H9 (cell line): ENCODE data around the gene TMEM61. TPM values are rescaled to one million over a fixed set of nuclear protein-coding genes. Genes with fewer than 3 reads are reported as not detected.

ENCODE experiments used
- DNase-seq: peaks from one replicate; pipeline ENCODE4 v3.0.0-alpha.2; 2017
- H2AFZ ChIP-seq: one replicate; pipeline ENCODE4 v1.6.1; 2013; ENCODE audit warnings: mild to moderate bottlenecking, low read length, control low read depth, moderate library complexity
- H2AK5ac ChIP-seq: 2 replicates; pipeline ENCODE4 v1.6.1; 2013; ENCODE audit warnings: low read length, control low read depth, mixed read lengths; ENCODE audit not compliant: insufficient read length
- H2BK120ac ChIP-seq: one replicate; pipeline ENCODE4 v1.6.1; 2013; ENCODE audit warnings: low read depth, mild to moderate bottlenecking, low read length, control low read depth, inconsistent platforms; ENCODE audit not compliant: poor library complexity, severe bottlenecking
- H2BK12ac ChIP-seq: 2 replicates; pipeline ENCODE4 v1.6.1; 2013; ENCODE audit warnings: low read length, control low read depth, mixed read lengths, low read depth; ENCODE audit not compliant: insufficient read length
- H2BK15ac ChIP-seq: 2 replicates; pipeline ENCODE4 v1.6.1; 2013; ENCODE audit warnings: low read depth, low read length, control low read depth
- H2BK20ac ChIP-seq: one replicate; pipeline ENCODE4 v1.6.1; 2013; ENCODE audit warnings: low read depth, mild to moderate bottlenecking, low read length, control low read depth, inconsistent platforms; ENCODE audit not compliant: poor library complexity, severe bottlenecking
- H2BK5ac ChIP-seq: 2 replicates; pipeline ENCODE4 v1.6.1; 2013; ENCODE audit warnings: low read length, control low read depth, mixed read lengths; ENCODE audit not compliant: insufficient read length
- H3K14ac ChIP-seq: 2 replicates; pipeline ENCODE4 v1.6.1; 2013; ENCODE audit warnings: low read length, control low read depth; ENCODE audit not compliant: insufficient read depth
- H3K18ac ChIP-seq: 2 replicates; pipeline ENCODE4 v1.6.1; 2013; ENCODE audit warnings: low read depth, mild to moderate bottlenecking, mixed read lengths, low read length, control low read depth; ENCODE audit not compliant: insufficient read length
- H3K23ac ChIP-seq: 2 replicates; pipeline ENCODE4 v1.6.1; 2013; ENCODE audit warnings: low read length, control low read depth, mixed read lengths, low read depth; ENCODE audit not compliant: insufficient read length
- H3K23me2 ChIP-seq: 2 replicates; pipeline ENCODE4 v1.6.1; 2013; ENCODE audit warnings: low read depth, mild to moderate bottlenecking, mixed read lengths, low read length, control low read depth; ENCODE audit not compliant: insufficient read length, poor library complexity, severe bottlenecking
- H3K27ac ChIP-seq: 2 replicates; pipeline ENCODE4 v1.5.1; 2013; ENCODE audit warnings: low read length, control low read depth, mixed read lengths, low read depth; ENCODE audit not compliant: insufficient read length
- H3K27me3 ChIP-seq: 2 replicates; pipeline ENCODE4 v1.6.1; 2013; ENCODE audit warnings: low read length, control low read depth, inconsistent platforms; ENCODE audit not compliant: insufficient read depth
- H3K4ac ChIP-seq: 2 replicates; pipeline ENCODE4 v1.6.1; 2013; ENCODE audit warnings: low read depth, mild to moderate bottlenecking, control low read depth, inconsistent platforms, low read length, moderate library complexity
- H3K4me1 ChIP-seq: 2 replicates; pipeline ENCODE4 v1.6.1; 2013; ENCODE audit warnings: low read length, control low read depth, inconsistent platforms; ENCODE audit not compliant: insufficient read depth
- H3K4me2 ChIP-seq: 2 replicates; pipeline ENCODE4 v1.6.1; 2013; ENCODE audit warnings: low read length, control low read depth, mixed read lengths; ENCODE audit not compliant: insufficient read length, insufficient read depth
- H3K56ac ChIP-seq: 2 replicates; pipeline ENCODE4 v1.6.1; 2013; ENCODE audit warnings: low read depth, mild to moderate bottlenecking, mixed read lengths, low read length, control low read depth; ENCODE audit not compliant: insufficient read length
- H3K79me1 ChIP-seq: 2 replicates; pipeline ENCODE4 v1.6.1; 2013; ENCODE audit warnings: low read depth, mild to moderate bottlenecking, moderate library complexity, low read length, control low read depth, inconsistent platforms; ENCODE audit not compliant: insufficient read depth, poor library complexity, severe bottlenecking
- H3K79me2 ChIP-seq: 2 replicates; pipeline ENCODE4 v1.6.1; 2013; ENCODE audit warnings: low read length, control low read depth, inconsistent platforms; ENCODE audit not compliant: insufficient read depth
- H3K9ac ChIP-seq: 2 replicates; pipeline ENCODE4 v1.6.1; 2013; ENCODE audit warnings: low read length, control low read depth, mixed read lengths; ENCODE audit not compliant: insufficient read length; ENCODE audit errors: extremely low read depth
- H3K9me3 ChIP-seq: one replicate; pipeline ENCODE4 v1.6.1; 2013; ENCODE audit warnings: low read depth, low read length, inconsistent platforms; ENCODE audit not compliant: control insufficient read depth
- H3T11ph ChIP-seq: one replicate; pipeline ENCODE4 v1.6.1; 2013; ENCODE audit warnings: mild to moderate bottlenecking, low read length, control low read depth, inconsistent platforms
- H4K20me1 ChIP-seq: one replicate; pipeline ENCODE4 v1.6.1; 2013; ENCODE audit not compliant: control insufficient read depth, insufficient read length, insufficient read depth
- H4K5ac ChIP-seq: 2 replicates; pipeline ENCODE4 v1.6.1; 2013; ENCODE audit warnings: low read depth, mild to moderate bottlenecking, mixed read lengths, low read length, control low read depth; ENCODE audit not compliant: insufficient read length
- H4K8ac ChIP-seq: replicated peaks from 2 replicates; pipeline ENCODE4 v1.6.1; 2013; ENCODE audit warnings: low read length, control low read depth, mixed read lengths, low read depth; ENCODE audit not compliant: insufficient read length
- H4K91ac ChIP-seq: 2 replicates; pipeline ENCODE4 v1.6.1; 2013; ENCODE audit warnings: low read depth, mild to moderate bottlenecking, moderate library complexity, mixed read lengths, low read length, control low read depth; ENCODE audit not compliant: insufficient read length
- H3K27ac Mint-ChIP-seq, 3 experiments: 2 replicates in 2 of 3; 3 replicates in 1 of 3; pipeline ENCODE4 v1.8.0; 2020 to 2021; ENCODE audit warnings: mixed read lengths in 3 of 3, mild to moderate bottlenecking in 1 of 3, moderate library complexity in 1 of 3
- H3K27me3 Mint-ChIP-seq: 2 replicates; pipeline ENCODE4 v1.8.0; 2021; ENCODE audit warnings: low read depth, mild to moderate bottlenecking, moderate library complexity, mixed read lengths
- H3K36me3 Mint-ChIP-seq, 3 experiments: 2 replicates in 2 of 3; 3 replicates in 1 of 3; pipeline ENCODE4 v1.8.0; 2020 to 2021; ENCODE audit warnings: low read depth in 3 of 3, mixed read lengths in 3 of 3; ENCODE audit not compliant: insufficient read depth in 1 of 3
- H3K4me1 Mint-ChIP-seq, 2 experiments: 2 replicates each; pipeline ENCODE4 v1.8.0; 2020; ENCODE audit warnings: mixed read lengths in 2 of 2
- H3K4me3 Mint-ChIP-seq, 2 experiments: 2 replicates in 1 of 2; 3 replicates in 1 of 2; pipeline ENCODE4 v1.8.0; 2020 to 2021; ENCODE audit warnings: mild to moderate bottlenecking in 2 of 2, mixed read lengths in 2 of 2, moderate library complexity in 1 of 2
- H3K9me3 Mint-ChIP-seq, 2 experiments: 2 replicates in 1 of 2; 3 replicates in 1 of 2; pipeline ENCODE4 v1.8.0; 2020; ENCODE audit warnings: mild to moderate bottlenecking in 2 of 2, mixed read lengths in 2 of 2, moderate library complexity in 1 of 2
- WGBS: extraction: QIAGEN DNeasy Blood & Tissue Kit; methylation state at CpG from one replicate; pipeline ENCODE4 v1.1.7; 2013; ENCODE audit warnings: missing lambda C conversion rate, low lambda C conversion rate, mixed read lengths; ENCODE audit not compliant: insufficient read length; ENCODE audit errors: extremely low coverage; 5-methylcytosine and 5-hydroxymethylcytosine counted together
- total RNA-seq: library from RNA; stranded (reverse); gene quantifications from 2 replicates; pipeline ENCODE4 v1.2.1, GENCODE V29; 2021
- TF ChIP-seq, protein P1 (sequence below): fragments of 200-600 bp; sonication (generic); conservative IDR thresholded peaks from 3 replicates; pipeline ENCODE4 v1.8.0; 2021; ENCODE audit warnings: antibody characterized with exemption, mild to moderate bottlenecking

The TMEM61 gene
- total RNA-seq, 1 experiment from 2014 or later: 0.61 TPM

GRCh38 chr1:54987427-54987826, 7.0 kb downstream of the TMEM61 start:
- peaks cover 6% of the 10 kb centered on the region; the same call in 1 of the 2 replicates for H3K4me1 ChIP-seq
- H3K4me2 ChIP-seq: no peak overlapping the region
- H2BK20ac ChIP-seq: no peak overlapping the region
- H3K4ac ChIP-seq: no peak overlapping the region
- no peak overlapping the region for H3T11ph ChIP-seq
- H3K36me3 Mint-ChIP-seq: no peaks in the 10 kb centered on the region
- H3K27me3 Mint-ChIP-seq: peaks cover under 1% of the 10 kb centered on the region
- H4K5ac ChIP-seq: no peak overlapping the region
- no peak overlapping the region for H3K23ac ChIP-seq
- H3K14ac ChIP-seq: no peak overlapping the region
- H3K9me3 Mint-ChIP-seq: no peaks in the 10 kb centered on the region
- H3K27me3 ChIP-seq: no peaks in the 10 kb centered on the region
- no peak overlapping the region for H3K27ac ChIP-seq
- no peak overlapping the region for H3K18ac ChIP-seq
- H3K27ac Mint-ChIP-seq: peak overlapping the region in 1 of 3 experiments; percentile 67; a peak in 1 of 7 replicates
- H2BK12ac ChIP-seq: no peak overlapping the region
- no peak overlapping the region for H2AFZ ChIP-seq
- H3K4me1 Mint-ChIP-seq: peaks cover 19 to 22% of the 10 kb centered on the region in 2 experiments
- H3K56ac ChIP-seq: no peak overlapping the region
- no peak overlapping the region for H4K8ac ChIP-seq
- no peaks in the 10 kb centered on the region for H3K23me2 ChIP-seq
- no peak overlapping the region for H2BK15ac ChIP-seq
- no peak overlapping the region for H3K9ac ChIP-seq
- no peaks in the 10 kb centered on the region for H3K9me3 ChIP-seq
- no peak overlapping the region for H4K91ac ChIP-seq
- no peak overlapping the region for H2BK120ac ChIP-seq
- no peak for DNase-seq
- WGBS: no CpG with 5 or more reads among the region's 2 CpGs
- no peaks in the 10 kb centered on the region for H3K79me1 ChIP-seq
- H3K79me2 ChIP-seq: no peaks in the 10 kb centered on the region
- H4K20me1 ChIP-seq: no peaks in the 10 kb centered on the region
- no peak overlapping the region for H3K4me3 Mint-ChIP-seq
- H2BK5ac ChIP-seq: no peak overlapping the region
- TF ChIP-seq, protein P1, sequence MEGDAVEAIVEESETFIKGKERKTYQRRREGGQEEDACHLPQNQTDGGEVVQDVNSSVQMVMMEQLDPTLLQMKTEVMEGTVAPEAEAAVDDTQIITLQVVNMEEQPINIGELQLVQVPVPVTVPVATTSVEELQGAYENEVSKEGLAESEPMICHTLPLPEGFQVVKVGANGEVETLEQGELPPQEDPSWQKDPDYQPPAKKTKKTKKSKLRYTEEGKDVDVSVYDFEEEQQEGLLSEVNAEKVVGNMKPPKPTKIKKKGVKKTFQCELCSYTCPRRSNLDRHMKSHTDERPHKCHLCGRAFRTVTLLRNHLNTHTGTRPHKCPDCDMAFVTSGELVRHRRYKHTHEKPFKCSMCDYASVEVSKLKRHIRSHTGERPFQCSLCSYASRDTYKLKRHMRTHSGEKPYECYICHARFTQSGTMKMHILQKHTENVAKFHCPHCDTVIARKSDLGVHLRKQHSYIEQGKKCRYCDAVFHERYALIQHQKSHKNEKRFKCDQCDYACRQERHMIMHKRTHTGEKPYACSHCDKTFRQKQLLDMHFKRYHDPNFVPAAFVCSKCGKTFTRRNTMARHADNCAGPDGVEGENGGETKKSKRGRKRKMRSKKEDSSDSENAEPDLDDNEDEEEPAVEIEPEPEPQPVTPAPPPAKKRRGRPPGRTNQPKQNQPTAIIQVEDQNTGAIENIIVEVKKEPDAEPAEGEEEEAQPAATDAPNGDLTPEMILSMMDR: no peak
- H2AK5ac ChIP-seq: no peak overlapping the region
